H1 (cell line): ENCODE measurements around the gene DNAH8. TPM values are rescaled to one million over a fixed set of nuclear protein-coding genes. Genes with fewer than 3 reads are reported as not detected.

Source experiments
- CTCF ChIA-PET: fragments of 300-600 bp; sonication (Branson Sonifier 250); formaldehyde crosslinking; loops from one replicate; lab custom pipeline; 2021; ENCODE audit not compliant: partially characterized antibody; lab: Charles Lee
- POLR2A ChIA-PET: fragments of 300-600 bp; sonication (Branson Sonifier 250); formaldehyde crosslinking; loops from one replicate; lab custom pipeline; 2021; ENCODE audit warnings: inconsistent platforms; ENCODE audit not compliant: partially characterized antibody; lab: Charles Lee
- DNase-seq, 2 experiments: peaks; one replicate each; pipeline versions ENCODE4 v3.0.0 to v3.0.0-alpha.2; 2010 to 2022; ENCODE audit warnings: low spot score in 2 of 2, low read depth in 1 of 2, mixed read lengths in 1 of 2
- FAIRE-seq: peaks from 2 replicates; lab custom pipeline; 2011; peaks lifted over from hg19 to GRCh38; lab: Jason Lieb, UNC
- H2AFZ ChIP-seq: 2 replicates; pipeline ENCODE4 v1.8.1; 2012; ENCODE audit warnings: low read length, inconsistent platforms
- H2AK5ac ChIP-seq: 2 replicates; pipeline ENCODE4 v1.6.1; 2013; ENCODE audit warnings: low read depth, low read length
- H2BK120ac ChIP-seq: replicated peaks from 2 replicates; pipeline ENCODE3; 2013; ENCODE audit warnings: low read depth, low read length, inconsistent platforms
- H2BK12ac ChIP-seq: 2 replicates; pipeline ENCODE4 v1.6.1; 2013; ENCODE audit warnings: low read depth, low read length
- H2BK15ac ChIP-seq: 2 replicates; pipeline ENCODE4 v1.6.1; 2013; ENCODE audit warnings: low read length
- H2BK20ac ChIP-seq: 2 replicates; pipeline ENCODE4 v1.6.1; 2013; ENCODE audit warnings: low read length
- H2BK5ac ChIP-seq: 2 replicates; pipeline ENCODE4 v1.6.1; 2013; ENCODE audit warnings: low read depth, low read length
- H3K14ac ChIP-seq: 2 replicates; pipeline ENCODE4 v1.6.1; 2013; ENCODE audit warnings: inconsistent platforms; ENCODE audit not compliant: insufficient read length
- H3K18ac ChIP-seq: 2 replicates; pipeline ENCODE4 v1.6.1; 2013; ENCODE audit warnings: low read length; ENCODE audit errors: extremely low read depth
- H3K23ac ChIP-seq: 2 replicates; pipeline ENCODE4 v1.6.1; 2013; ENCODE audit warnings: inconsistent platforms; ENCODE audit not compliant: insufficient read length
- H3K23me2 ChIP-seq: 2 replicates; pipeline ENCODE4 v1.6.1; 2013; ENCODE audit warnings: low read depth, low read length
- H3K27ac ChIP-seq: 2 replicates; pipeline ENCODE4 v1.6.1; 2011; ENCODE audit warnings: low read depth, low read length, inconsistent platforms
- H3K27me3 ChIP-seq, 4 experiments: replicated peaks in 1 of 4; 1 replicate in 1 of 4; 2 replicates in 3 of 4; pipeline versions ENCODE4 v1.6.1 to v1.8.1; 2011 to 2013; ENCODE audit warnings: low read length in 3 of 4, mild to moderate bottlenecking in 3 of 4, inconsistent platforms in 2 of 4, mixed read lengths in 2 of 4, moderate library complexity in 1 of 4; ENCODE audit not compliant: control insufficient read depth in 3 of 4, insufficient read depth in 3 of 4; ENCODE audit errors: extremely low read depth in 1 of 4
- H3K36me3 ChIP-seq, 4 experiments: 2 replicates each; pipeline versions ENCODE4 v1.6.1 to v1.8.1; 2011 to 2013; ENCODE audit warnings: mild to moderate bottlenecking in 4 of 4, low read length in 3 of 4, moderate library complexity in 2 of 4, control low read depth in 1 of 4, inconsistent platforms in 1 of 4; ENCODE audit not compliant: insufficient read depth in 4 of 4, control insufficient read depth in 2 of 4
- H3K4ac ChIP-seq: replicated peaks from 2 replicates; pipeline ENCODE3; 2013; ENCODE audit warnings: low read length, low read depth, mixed read lengths, inconsistent platforms; ENCODE audit not compliant: insufficient read length
- H3K4me1 ChIP-seq, 4 experiments: replicated peaks in 1 of 4; 1 replicate in 1 of 4; 2 replicates in 3 of 4; pipeline versions ENCODE4 v1.6.1 to v1.8.1; 2011 to 2013; ENCODE audit warnings: low read length in 3 of 4, inconsistent platforms in 2 of 4, mixed read lengths in 1 of 4; ENCODE audit not compliant: insufficient read depth in 4 of 4, control insufficient read depth in 3 of 4
- H3K4me2 ChIP-seq, 2 experiments: 2 replicates each; pipeline versions ENCODE4 v1.6.1 to v1.8.1; 2011 to 2013; ENCODE audit warnings: low read depth in 2 of 2, low read length in 2 of 2, control low read depth in 1 of 2, inconsistent platforms in 1 of 2, mild to moderate bottlenecking in 1 of 2; ENCODE audit not compliant: insufficient read depth in 1 of 2
- H3K4me3 ChIP-seq, 4 experiments: fragments of 200-600, 300-600 bp in 1 of 4; sonication (generic), shearing (Covaris generic), sonication (Bioruptor Twin) in 1 of 4; 2 replicates each; pipeline versions ENCODE4 v1.5.1 to v1.8.1; 2011 to 2016; ENCODE audit warnings: low read length in 4 of 4, low read depth in 3 of 4, control low read depth in 2 of 4, inconsistent platforms in 2 of 4, mild to moderate bottlenecking in 2 of 4, mixed read lengths in 1 of 4, moderate library complexity in 1 of 4; ENCODE audit not compliant: insufficient read depth in 2 of 4; ENCODE audit errors: extremely low read depth in 1 of 4
- H3K56ac ChIP-seq: replicated peaks from 2 replicates; pipeline ENCODE3; 2013; ENCODE audit warnings: low read depth, mild to moderate bottlenecking, mixed read lengths, low read length, inconsistent platforms; ENCODE audit not compliant: insufficient read length
- H3K79me1 ChIP-seq: 2 replicates; pipeline ENCODE4 v1.6.1; 2013; ENCODE audit warnings: low read depth, low read length, control low read depth
- H3K79me2 ChIP-seq, 2 experiments: 2 replicates each; pipeline versions ENCODE4 v1.6.1 to v1.8.1; 2012 to 2013; ENCODE audit warnings: low read length in 2 of 2, mild to moderate bottlenecking in 2 of 2, inconsistent platforms in 1 of 2; ENCODE audit not compliant: insufficient read depth in 2 of 2, control insufficient read depth in 1 of 2
- H3K9ac ChIP-seq, 4 experiments: replicated peaks in 1 of 4; 1 replicate in 1 of 4; 2 replicates in 3 of 4; pipeline versions ENCODE4 v1.6.1 to v1.8.1; 2011 to 2013; ENCODE audit warnings: low read depth in 3 of 4, low read length in 3 of 4, control low read depth in 2 of 4, mild to moderate bottlenecking in 2 of 4, moderate library complexity in 2 of 4, inconsistent platforms in 1 of 4; ENCODE audit errors: extremely low read depth in 1 of 4
- H3K9me3 ChIP-seq, 2 experiments: 2 replicates each; pipeline versions ENCODE4 v1.6.1 to v1.8.1; 2012 to 2013; ENCODE audit warnings: mild to moderate bottlenecking in 2 of 2, moderate library complexity in 2 of 2, control low read depth in 1 of 2, inconsistent platforms in 1 of 2, low read depth in 1 of 2, low read length in 1 of 2, mixed read lengths in 1 of 2; ENCODE audit not compliant: insufficient read depth in 2 of 2
- H4K20me1 ChIP-seq, 2 experiments: replicated peaks in 1 of 2; 2 replicates each; pipeline versions ENCODE3 to v1.8.1; 2011 to 2013; ENCODE audit warnings: inconsistent platforms in 2 of 2, low read length in 2 of 2, mild to moderate bottlenecking in 1 of 2; ENCODE audit not compliant: insufficient read depth in 2 of 2, control insufficient read depth in 1 of 2
- H4K5ac ChIP-seq: 2 replicates; pipeline ENCODE4 v1.6.1; 2013; ENCODE audit warnings: low read length, low read depth, mixed read lengths, inconsistent platforms; ENCODE audit not compliant: insufficient read length
- H4K8ac ChIP-seq: 2 replicates; pipeline ENCODE4 v1.8.0; 2013; ENCODE audit warnings: mild to moderate bottlenecking, moderate library complexity, low read length, inconsistent platforms; ENCODE audit not compliant: insufficient read depth; ENCODE audit errors: extremely low read depth
- H4K91ac ChIP-seq: replicated peaks from 2 replicates; pipeline ENCODE3; 2013; ENCODE audit warnings: low read length, mixed read lengths, inconsistent platforms; ENCODE audit not compliant: insufficient read length
- GABPA ChIP-seq: IDR thresholded peaks from 2 replicates; pipeline ENCODE4 v1.6.1; 2011; ENCODE audit warnings: mild to moderate bottlenecking, low read length, moderate library complexity, borderline replicate concordance; ENCODE audit not compliant: insufficient read depth
- JUND ChIP-seq: IDR thresholded peaks from 2 replicates; pipeline ENCODE4 v1.6.1; 2011; ENCODE audit warnings: mild to moderate bottlenecking, improper control_type of control experiment, low read length
- NRF1 ChIP-seq: IDR thresholded peaks from 2 replicates; pipeline ENCODE4 v1.6.1; 2011; ENCODE audit warnings: mild to moderate bottlenecking, low read depth, low read length, improper control_type of control experiment
- RXRA ChIP-seq: IDR thresholded peaks from 2 replicates; pipeline ENCODE4 v1.6.1; 2011; ENCODE audit warnings: low read depth, mild to moderate bottlenecking, low read length, moderate library complexity; ENCODE audit not compliant: insufficient read depth
- WGBS, 2 experiments: shearing (Covaris generic) in 1 of 2; methylation state at CpG; one replicate each; pipeline versions ENCODE4 v1.1.6 to v1.1.7; 2013 to 2015; ENCODE audit warnings: low lambda C conversion rate in 2 of 2, mixed read lengths in 2 of 2, inconsistent platforms in 1 of 2, low coverage in 1 of 2, missing lambda C conversion rate in 1 of 2; ENCODE audit not compliant: insufficient replicate concordance in 2 of 2, insufficient coverage in 1 of 2, insufficient read length in 1 of 2; ENCODE audit errors: extremely low coverage in 1 of 2, missing lambda C conversion rate in 1 of 2; 5-methylcytosine and 5-hydroxymethylcytosine counted together
- polyA plus RNA-seq, 7 experiments: library from polyadenylated mRNA; depleted of rRNA in 3 of 7; stranded (reverse) in 5 of 7; unstranded in 2 of 7; fragments of >200 nt in 5 of 7; fragments of 200-250 nt in 2 of 7; gene quantifications; 1 replicate in 5 of 7; 2 replicates in 1 of 7; 4 replicates in 1 of 7; pipeline versions ENCODE4 v1.2.1 to v1.2.3, GENCODE V29; 2011 to 2013; ENCODE audit warnings: missing spikeins in 2 of 7, mixed read lengths in 2 of 7
- total RNA-seq: library from RNA; stranded (reverse); fragmentation: NEBNext Ultra II Directional; extraction: Animal tissue kit (Norgen Biotek cat#: 25700); gene quantifications from 2 replicates; pipeline ENCODE4 v1.2.1, GENCODE V29; 2021
- TF ChIP-seq, protein P1 (sequence below): IDR thresholded peaks from 2 replicates; pipeline ENCODE4 v1.6.1; 2012; ENCODE audit warnings: low read length, inconsistent platforms

Gene DNAH8
- total and polyA plus RNA-seq, 2 of the 8 experiments (the other 6 are each of a cell fraction or from before 2014, with no cell fraction given), result under 0.01 TPM; not detected in 1

DNA sequence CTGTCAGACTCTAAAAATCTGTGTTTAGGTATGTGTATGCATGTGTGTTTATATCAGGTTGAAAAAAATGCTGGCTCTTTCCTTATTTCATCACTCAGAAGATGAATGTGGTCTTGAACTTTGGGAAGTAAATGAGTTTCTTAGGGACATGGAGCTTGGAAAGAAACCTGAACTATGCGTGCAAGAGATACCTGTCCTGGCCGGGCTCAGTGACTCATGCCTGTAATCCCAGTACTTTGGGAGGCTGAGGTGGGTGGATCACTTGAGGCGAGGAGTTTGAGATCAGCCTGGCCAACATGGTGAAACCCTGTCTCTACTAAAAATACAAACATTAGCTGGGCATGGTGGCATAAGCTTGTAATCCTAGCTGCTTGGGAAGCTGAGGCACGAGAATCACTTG is 329.1 kb downstream of the DNAH8 start:
- Histone ChIP-seq H3K23me2 (peaks cover 10% of the 10 kb centered on the region; the same call in 1 of the 2 replicates), H2AK5ac (no peak overlapping the region)
- POLR2A ChIA-PET, result no interaction called here

More for the DNA sequence above, 329.1 kb downstream of the DNAH8 start:
- Histone ChIP-seq H2BK20ac (no peak overlapping the region), H3K27ac (no peak overlapping the region), H4K20me1 (no peaks in the 10 kb centered on the region), H3K9me3 (no peaks in the 10 kb centered on the region), H4K8ac (no peak overlapping the region), H3K4ac (no peak overlapping the region), H3K27me3 (peaks cover 0 to 25% (median 23%) of the 10 kb centered on the region in 4 experiments; a peak in 6 of 7 replicates), H3K36me3 (no peaks in the 10 kb centered on the region), H3K4me2 (no peak overlapping the region), H3K4me1 (peaks cover 0 to 2% (median under 1%) of the 10 kb centered on the region in 4 experiments; a peak in 3 of 7 replicates), H3K56ac (no peak overlapping the region), H3K18ac (no peak overlapping the region), H4K5ac (no peak overlapping the region), H2BK120ac (no peak overlapping the region), H3K79me2 (no peaks in the 10 kb centered on the region), H3K79me1 (no peaks in the 10 kb centered on the region), H2BK5ac (no peak overlapping the region), H3K23ac (no peak overlapping the region), H4K91ac (no peak overlapping the region), H2BK15ac (no peak overlapping the region), H3K4me3 (no peak overlapping the region), H3K14ac (no peak overlapping the region), H2AFZ (no peak overlapping the region), H2BK12ac (no peak overlapping the region), H3K9ac (no peak overlapping the region)
- TF ChIP-seq JUND (no peak), RXRA (no peak), NRF1 (no peak), GABPA (no peak)
- TF ChIP-seq, protein P1, sequence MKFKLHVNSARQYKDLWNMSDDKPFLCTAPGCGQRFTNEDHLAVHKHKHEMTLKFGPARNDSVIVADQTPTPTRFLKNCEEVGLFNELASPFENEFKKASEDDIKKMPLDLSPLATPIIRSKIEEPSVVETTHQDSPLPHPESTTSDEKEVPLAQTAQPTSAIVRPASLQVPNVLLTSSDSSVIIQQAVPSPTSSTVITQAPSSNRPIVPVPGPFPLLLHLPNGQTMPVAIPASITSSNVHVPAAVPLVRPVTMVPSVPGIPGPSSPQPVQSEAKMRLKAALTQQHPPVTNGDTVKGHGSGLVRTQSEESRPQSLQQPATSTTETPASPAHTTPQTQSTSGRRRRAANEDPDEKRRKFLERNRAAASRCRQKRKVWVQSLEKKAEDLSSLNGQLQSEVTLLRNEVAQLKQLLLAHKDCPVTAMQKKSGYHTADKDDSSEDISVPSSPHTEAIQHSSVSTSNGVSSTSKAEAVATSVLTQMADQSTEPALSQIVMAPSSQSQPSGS, result no peak
- DNase-seq, result no peak
- CTCF ChIA-PET, result interaction anchor here (0.6 to 4.7 kb wide), 11 partner anchors 8 to 878 kb away, joined by 3 to 20 read pairs (median 4); no protein-coding TSS in a partner anchor
- FAIRE-seq, result no peak
- 81% methylated on average over 4 of the region's 4 CpGs; no CpG with 5 or more reads in 1 of the 2 experiments for WGBS, 2 experiments
